Neural cell (in vitro differentiated cells): ENCODE results near the gene CNOT6. TPM values are rescaled to one million over a fixed set of nuclear protein-coding genes. Genes with fewer than 3 reads are reported as not detected.
"Not testable (repeated sequence)": the region's sequence is repeated elsewhere in the genome, so short reads cannot be mapped to it uniquely, and the experiment has no call there.

ENCODE experiments used
- H2AFZ ChIP-seq: fragments of 200-600, 300-800 bp; sonication (generic), shearing (Covaris generic); 2 replicates; pipeline ENCODE4 v1.6.0; 2014; ENCODE audit warnings: low read depth, mild to moderate bottlenecking, antibody characterized with exemption, low read length, moderate library complexity
- H3F3A ChIP-seq: fragments of 200-600 bp; shearing (Covaris generic); 2 replicates; pipeline ENCODE4 v1.6.1; 2016; ENCODE audit warnings: mild to moderate bottlenecking, moderate library complexity, mixed read lengths, antibody characterized with exemption, low read length; ENCODE audit not compliant: insufficient read depth, poor library complexity, severe bottlenecking
- H3K27ac ChIP-seq: fragments of 200-600, 300-800 bp; sonication (generic), shearing (Covaris generic); 2 replicates; pipeline ENCODE4 v1.5.1; 2014; ENCODE audit warnings: mild to moderate bottlenecking, low read length, moderate library complexity
- H3K27me3 ChIP-seq: fragments of 300-800, 200-600 bp; sonication (generic), shearing (Covaris generic); 2 replicates; pipeline ENCODE4 v1.6.0; 2014; ENCODE audit warnings: mild to moderate bottlenecking, low read depth, low read length, moderate library complexity; ENCODE audit not compliant: insufficient read depth
- H3K36me3 ChIP-seq: fragments of 300-800, 200-600 bp; sonication (generic), shearing (Covaris generic); 2 replicates; pipeline ENCODE4 v1.5.1; 2014; ENCODE audit warnings: mild to moderate bottlenecking, antibody characterized with exemption, low read length, moderate library complexity; ENCODE audit not compliant: insufficient read depth
- H3K4me2 ChIP-seq: fragments of 300-800, 200-600 bp; sonication (generic), shearing (Covaris generic); 2 replicates; pipeline ENCODE4 v1.6.0; 2014; ENCODE audit warnings: mild to moderate bottlenecking, low read length
- H3K4me3 ChIP-seq: fragments of 300-800, 200-600 bp; sonication (generic), shearing (Covaris generic); 2 replicates; pipeline ENCODE4 v1.5.1; 2014; ENCODE audit warnings: mild to moderate bottlenecking, low read length, moderate library complexity
- H3K79me2 ChIP-seq: fragments of 200-600 bp; shearing (Covaris generic); replicated peaks from 2 replicates; pipeline ENCODE4 v1.6.0; 2014; ENCODE audit warnings: mild to moderate bottlenecking, low read length, moderate library complexity; ENCODE audit not compliant: insufficient read depth
- H3K9ac ChIP-seq: fragments of 300-800, 200-600 bp; sonication (generic), shearing (Covaris generic); 2 replicates; pipeline ENCODE4 v1.6.1; 2016; ENCODE audit warnings: mild to moderate bottlenecking, low read length, mixed read lengths
- H3K9me2 ChIP-seq: fragments of 200-600 bp; shearing (Covaris generic); 2 replicates; pipeline ENCODE4 v1.6.1; 2016; ENCODE audit warnings: mild to moderate bottlenecking, low read length, mixed read lengths; ENCODE audit not compliant: insufficient read depth
- H3K9me3 ChIP-seq: fragments of 200-600, 300-800 bp; sonication (generic), shearing (Covaris generic); 2 replicates; pipeline ENCODE4 v1.6.1; 2016; ENCODE audit warnings: mild to moderate bottlenecking, mixed run types, low read length, moderate library complexity, mixed read lengths
- H4K20me1 ChIP-seq: fragments of 200-600 bp; shearing (Covaris generic); 2 replicates; pipeline ENCODE4 v1.6.1; 2016; ENCODE audit warnings: mild to moderate bottlenecking, mixed run types; ENCODE audit not compliant: insufficient read depth
- CTCF ChIP-seq: fragments of 450-650 bp; IDR thresholded peaks from 2 replicates; pipeline ENCODE4 v1.5.1; 2014; ENCODE audit warnings: antibody characterized with exemption, mild to moderate bottlenecking, moderate library complexity; ENCODE audit not compliant: poor library complexity, severe bottlenecking
- EP300 ChIP-seq: fragments of 450-650 bp; conservative IDR thresholded peaks from 2 replicates; pipeline ENCODE4 v1.6.1; 2014; ENCODE audit warnings: antibody characterized with exemption, mild to moderate bottlenecking, moderate library complexity; ENCODE audit not compliant: poor library complexity, severe bottlenecking
- EZH2 ChIP-seq: fragments of 200-600, 300-800 bp; shearing (Covaris generic), sonication (generic); IDR thresholded peaks from 2 replicates; pipeline ENCODE4 v1.6.1; 2014; ENCODE audit warnings: antibody characterized with exemption, low read length, borderline replicate concordance, mild to moderate bottlenecking; ENCODE audit not compliant: insufficient read depth, poor library complexity, severe bottlenecking
- MXI1 ChIP-seq: fragments of 450-650 bp; conservative IDR thresholded peaks from 2 replicates; pipeline ENCODE4 v1.6.1; 2014; ENCODE audit warnings: antibody characterized with exemption, mild to moderate bottlenecking; ENCODE audit not compliant: poor library complexity, severe bottlenecking
- POLR2AphosphoS5 ChIP-seq: IDR thresholded peaks from 2 replicates; pipeline ENCODE4 v1.6.1; 2012
- SMC3 ChIP-seq: fragments of 450-650 bp; conservative IDR thresholded peaks from 2 replicates; pipeline ENCODE4 v1.6.1; 2014; ENCODE audit warnings: antibody characterized with exemption, mild to moderate bottlenecking, moderate library complexity; ENCODE audit not compliant: poor library complexity
- TAF1 ChIP-seq: IDR thresholded peaks from 2 replicates; pipeline ENCODE4 v1.6.1; 2012; ENCODE audit warnings: low read depth
- polyA plus RNA-seq: library from polyadenylated mRNA; depleted of rRNA; stranded (reverse); fragments of >200 nt; gene quantifications from 2 replicates; pipeline ENCODE4 v1.2.3, GENCODE V29; 2014
- TF ChIP-seq, protein P1 (sequence below): IDR thresholded peaks from 2 replicates; pipeline ENCODE4 v1.6.1; 2012; ENCODE audit warnings: borderline replicate concordance

Gene CNOT6
- polyA plus RNA-seq, 1 donor from 2014 or later = 43.0 TPM

DNA sequence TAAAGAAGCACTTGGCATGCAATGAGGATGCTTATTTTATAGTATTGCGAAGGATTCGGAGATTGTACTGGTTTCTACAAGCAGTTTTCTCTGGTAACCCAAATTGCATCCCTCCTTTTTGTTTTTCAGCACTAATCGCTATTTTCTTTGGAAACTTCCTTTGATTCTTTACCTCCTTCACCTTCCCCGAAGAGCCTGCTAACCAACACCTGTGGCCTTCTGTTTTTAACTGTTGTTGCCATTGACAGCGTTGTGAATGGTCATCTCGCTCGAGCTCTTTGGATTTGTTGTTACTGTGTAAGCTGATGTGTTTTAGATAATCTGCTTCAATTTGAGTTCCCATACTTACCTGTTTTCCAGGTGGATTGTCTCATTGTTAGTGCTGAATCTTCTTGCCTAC, 1.1 kb downstream of the CNOT6 start:
- TF ChIP-seq POLR2AphosphoS5 = no peak
- no peak for TF ChIP-seq EP300
- TF ChIP-seq MXI1 = no peak
- TF ChIP-seq EZH2 = no peak
- TF ChIP-seq CTCF = no peak
- no peak for TF ChIP-seq SMC3
- TF ChIP-seq, protein P1, sequence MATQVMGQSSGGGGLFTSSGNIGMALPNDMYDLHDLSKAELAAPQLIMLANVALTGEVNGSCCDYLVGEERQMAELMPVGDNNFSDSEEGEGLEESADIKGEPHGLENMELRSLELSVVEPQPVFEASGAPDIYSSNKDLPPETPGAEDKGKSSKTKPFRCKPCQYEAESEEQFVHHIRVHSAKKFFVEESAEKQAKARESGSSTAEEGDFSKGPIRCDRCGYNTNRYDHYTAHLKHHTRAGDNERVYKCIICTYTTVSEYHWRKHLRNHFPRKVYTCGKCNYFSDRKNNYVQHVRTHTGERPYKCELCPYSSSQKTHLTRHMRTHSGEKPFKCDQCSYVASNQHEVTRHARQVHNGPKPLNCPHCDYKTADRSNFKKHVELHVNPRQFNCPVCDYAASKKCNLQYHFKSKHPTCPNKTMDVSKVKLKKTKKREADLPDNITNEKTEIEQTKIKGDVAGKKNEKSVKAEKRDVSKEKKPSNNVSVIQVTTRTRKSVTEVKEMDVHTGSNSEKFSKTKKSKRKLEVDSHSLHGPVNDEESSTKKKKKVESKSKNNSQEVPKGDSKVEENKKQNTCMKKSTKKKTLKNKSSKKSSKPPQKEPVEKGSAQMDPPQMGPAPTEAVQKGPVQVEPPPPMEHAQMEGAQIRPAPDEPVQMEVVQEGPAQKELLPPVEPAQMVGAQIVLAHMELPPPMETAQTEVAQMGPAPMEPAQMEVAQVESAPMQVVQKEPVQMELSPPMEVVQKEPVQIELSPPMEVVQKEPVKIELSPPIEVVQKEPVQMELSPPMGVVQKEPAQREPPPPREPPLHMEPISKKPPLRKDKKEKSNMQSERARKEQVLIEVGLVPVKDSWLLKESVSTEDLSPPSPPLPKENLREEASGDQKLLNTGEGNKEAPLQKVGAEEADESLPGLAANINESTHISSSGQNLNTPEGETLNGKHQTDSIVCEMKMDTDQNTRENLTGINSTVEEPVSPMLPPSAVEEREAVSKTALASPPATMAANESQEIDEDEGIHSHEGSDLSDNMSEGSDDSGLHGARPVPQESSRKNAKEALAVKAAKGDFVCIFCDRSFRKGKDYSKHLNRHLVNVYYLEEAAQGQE = no peak
- Histone ChIP-seq H3K9me2 (no peaks in the 10 kb centered on the region), H2AFZ (no peak overlapping the region), H3K79me2 (peaks cover 55% of the 10 kb centered on the region), H3K4me2 (peak overlapping the region; percentile 98), H3K36me3 (peaks cover 3% of the 10 kb centered on the region), H3F3A (no peaks in the 10 kb centered on the region), H3K9ac (peak overlapping the region; percentile 97), H4K20me1 (peaks cover 8% of the 10 kb centered on the region), H3K27me3 (no peaks in the 10 kb centered on the region), H3K9me3 (no peaks in the 10 kb centered on the region), H3K27ac (peak overlapping the region; percentile 94), H3K4me3 (peak overlapping the region; percentile 81)

- Histone ChIP-seq H3K27ac (no peak overlapping the region), H3K4me2 (peak overlapping the region; percentile 98), H3F3A (no peaks in the 10 kb centered on the region), H3K36me3 (peaks cover 3% of the 10 kb centered on the region), H3K4me3 (peak overlapping the region; percentile 81), H3K9me3 (no peaks in the 10 kb centered on the region), H3K27me3 (no peaks in the 10 kb centered on the region), H3K9ac (peak overlapping the region; percentile 97), H2AFZ (no peak overlapping the region), H3K9me2 (no peaks in the 10 kb centered on the region), H4K20me1 (peaks cover 8% of the 10 kb centered on the region), H3K79me2 (peaks cover 64% of the 10 kb centered on the region)
- TF ChIP-seq EZH2 (no peak), SMC3 (no peak), TAF1 (no peak), POLR2AphosphoS5 (no peak)
- TF ChIP-seq, protein P1 = no peak
Observed at GRCh38 chr5:180495991-180496741, 2.0 kb downstream of the CNOT6 start.

DNA sequence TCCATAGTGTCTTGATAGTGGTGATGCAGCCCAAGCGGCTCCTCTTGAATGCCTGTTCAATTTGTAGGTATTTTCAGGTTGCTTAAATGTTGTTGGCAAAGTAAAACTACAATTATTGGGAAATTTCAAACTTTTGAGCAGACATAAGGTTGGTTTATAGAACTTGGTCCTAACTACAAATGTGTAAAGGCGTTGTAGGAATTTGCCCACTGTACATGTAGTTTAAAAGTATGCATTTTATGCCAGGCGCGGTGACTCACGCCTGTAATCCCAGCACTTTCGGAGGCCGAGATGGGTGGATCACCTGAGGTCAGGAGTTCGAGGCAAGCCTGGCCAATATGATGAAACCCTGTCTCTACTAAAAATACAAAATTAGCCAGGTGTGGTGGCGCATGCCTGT, 2.6 kb downstream of the CNOT6 start:
- not testable (repeated sequence) for H4K20me1 ChIP-seq, H2AFZ ChIP-seq, H3K9me2 ChIP-seq, H3K27ac ChIP-seq, H3K9me3 ChIP-seq, H3K9ac ChIP-seq, H3F3A ChIP-seq, H3K27me3 ChIP-seq, H3K36me3 ChIP-seq
- H3K79me2 ChIP-seq = peaks cover 70% of the 10 kb centered on the region
- peak overlapping the region; percentile 81 for H3K4me3 ChIP-seq
- H3K4me2 ChIP-seq = peak overlapping the region; percentile 98

DNA sequence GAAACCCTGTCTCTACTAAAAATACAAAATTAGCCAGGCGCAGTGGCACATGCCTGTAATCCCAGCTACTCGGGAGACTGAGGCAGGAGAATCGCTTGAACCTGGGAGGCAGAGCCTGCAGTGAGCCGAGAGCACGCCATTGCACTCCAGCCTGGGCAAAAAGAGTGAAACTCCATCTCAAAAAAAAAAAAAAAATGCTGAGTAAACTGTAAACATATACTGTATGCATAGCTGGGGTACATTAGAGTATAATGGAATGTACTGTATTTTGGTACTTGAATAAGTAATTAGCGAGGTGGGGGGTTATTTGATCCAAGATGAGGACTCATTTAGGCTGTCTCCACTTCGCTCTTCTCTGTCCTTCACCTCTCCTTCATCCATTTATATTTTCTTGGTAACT, 3.7 kb downstream of the CNOT6 start:
- not testable (repeated sequence) for H3K27me3 ChIP-seq, H2AFZ ChIP-seq, H4K20me1 ChIP-seq, H3K27ac ChIP-seq, H3F3A ChIP-seq, H3K4me2 ChIP-seq, H3K9me3 ChIP-seq, H3K4me3 ChIP-seq, H3K9ac ChIP-seq, H3K9me2 ChIP-seq, H3K36me3 ChIP-seq
- H3K79me2 ChIP-seq = peaks cover 81% of the 10 kb centered on the region
